RWPE1 (cell line): ENCODE measurements around the gene SLC33A1.

Source experiments
- CTCF ChIA-PET: fragments of 350-600 bp; sonication (Branson Sonifier 250); formaldehyde crosslinking; extraction: SDS; loops from one replicate; lab custom pipeline; 2021; lab: Yijun Ruan, JAX
- POLR2A ChIA-PET: fragments of 400-600 bp; formaldehyde crosslinking; extraction: SDS; loops from one replicate; lab custom pipeline; 2020; ENCODE audit warnings: antibody characterized with exemption; ENCODE audit not compliant: low non-redundant PET; lab: Yijun Ruan, JAX
- DNase-seq: peaks from one replicate; pipeline ENCODE4 v3.0.0; 2012; ENCODE audit warnings: low spot score
- H3K27ac ChIP-seq: fragments of 450-650 bp; 2 replicates; pipeline ENCODE4 v1.5.1; 2017
- TF ChIP-seq, protein P1 (sequence below): fragments of 450-650 bp; conservative IDR thresholded peaks from 2 replicates; pipeline ENCODE4 v1.5.1; 2017; ENCODE audit warnings: low read depth, mild to moderate bottlenecking

SLC33A1 gene

DNA sequence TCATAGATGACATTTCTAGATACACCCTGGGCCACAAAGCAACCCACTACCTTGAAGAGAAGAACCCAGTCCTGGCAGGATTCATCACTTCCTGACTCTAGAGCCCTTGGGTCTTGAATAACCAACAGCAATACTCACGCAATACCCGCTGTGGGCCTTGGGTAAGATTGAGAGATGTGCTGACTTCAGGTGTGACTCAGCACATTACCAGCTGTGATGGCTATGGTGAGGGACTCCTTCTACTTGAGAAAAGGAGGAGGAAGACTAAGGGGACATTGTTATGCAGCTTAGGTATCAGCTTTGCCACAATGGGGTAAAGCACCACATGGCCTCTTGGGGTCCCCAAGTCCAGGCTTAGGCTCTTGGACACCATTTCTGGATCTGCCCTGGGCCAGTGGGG, 63.0 kb downstream of the SLC33A1 start:
- TF ChIP-seq, protein P1, sequence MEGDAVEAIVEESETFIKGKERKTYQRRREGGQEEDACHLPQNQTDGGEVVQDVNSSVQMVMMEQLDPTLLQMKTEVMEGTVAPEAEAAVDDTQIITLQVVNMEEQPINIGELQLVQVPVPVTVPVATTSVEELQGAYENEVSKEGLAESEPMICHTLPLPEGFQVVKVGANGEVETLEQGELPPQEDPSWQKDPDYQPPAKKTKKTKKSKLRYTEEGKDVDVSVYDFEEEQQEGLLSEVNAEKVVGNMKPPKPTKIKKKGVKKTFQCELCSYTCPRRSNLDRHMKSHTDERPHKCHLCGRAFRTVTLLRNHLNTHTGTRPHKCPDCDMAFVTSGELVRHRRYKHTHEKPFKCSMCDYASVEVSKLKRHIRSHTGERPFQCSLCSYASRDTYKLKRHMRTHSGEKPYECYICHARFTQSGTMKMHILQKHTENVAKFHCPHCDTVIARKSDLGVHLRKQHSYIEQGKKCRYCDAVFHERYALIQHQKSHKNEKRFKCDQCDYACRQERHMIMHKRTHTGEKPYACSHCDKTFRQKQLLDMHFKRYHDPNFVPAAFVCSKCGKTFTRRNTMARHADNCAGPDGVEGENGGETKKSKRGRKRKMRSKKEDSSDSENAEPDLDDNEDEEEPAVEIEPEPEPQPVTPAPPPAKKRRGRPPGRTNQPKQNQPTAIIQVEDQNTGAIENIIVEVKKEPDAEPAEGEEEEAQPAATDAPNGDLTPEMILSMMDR, result no peak
- no peak for DNase-seq
- CTCF ChIA-PET, result interaction anchor here (0.6 kb wide), 1 partner anchor 15 kb away, joined by 3 read pairs; the partner anchor contains the start of gene C3orf33
- POLR2A ChIA-PET, result interaction anchor here (0.5 kb wide), 1 partner anchor 97 kb away, joined by 3 read pairs; no protein-coding TSS in a partner anchor
- H3K27ac ChIP-seq, result no peak overlapping the region

DNA sequence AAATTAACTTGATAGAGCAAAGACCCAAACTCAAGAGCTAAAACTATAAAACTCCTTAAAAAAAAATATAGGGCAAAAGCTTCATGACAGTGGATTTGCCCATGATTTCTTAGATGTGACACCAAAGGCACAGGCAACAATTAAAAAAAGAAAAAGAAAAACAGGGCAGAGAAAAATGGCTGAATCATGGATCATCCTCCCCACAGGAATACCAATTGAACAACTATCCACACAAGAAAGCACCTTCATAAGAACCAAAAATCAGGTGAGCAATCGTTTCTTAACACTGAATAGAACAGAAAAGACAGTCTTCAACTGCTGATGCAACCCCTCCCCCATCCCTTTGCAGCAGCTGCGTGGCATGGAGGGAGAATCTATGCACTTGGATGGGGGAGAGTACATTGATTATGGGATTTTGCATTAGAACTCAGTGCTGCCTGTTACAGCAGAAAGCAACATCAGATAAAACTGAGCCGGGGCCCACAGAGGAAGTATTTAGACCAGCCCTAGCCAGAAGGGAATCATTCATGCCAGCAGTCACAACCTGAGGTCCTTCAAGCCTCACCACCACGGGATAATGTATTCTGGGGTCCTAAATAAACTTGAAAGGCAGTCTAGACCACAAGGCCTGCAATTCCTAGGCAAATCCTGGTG, 63.8 kb downstream of the SLC33A1 start:
- no peak overlapping the region for H3K27ac ChIP-seq
- ChIA-PET POLR2A (interaction anchor here (0.5 to 0.6 kb wide), 2 partner anchors 15 to 98 kb away, joined by 3 read pairs; no protein-coding TSS in a partner anchor), CTCF (interaction anchor here (0.6 to 1.0 kb wide), 2 partner anchors 15 to 82 kb away, joined by 3 to 4 read pairs; partner anchors contain the start of gene C3orf33)
- TF ChIP-seq, protein P1, result no peak
- DNase-seq, result no peak

DNA sequence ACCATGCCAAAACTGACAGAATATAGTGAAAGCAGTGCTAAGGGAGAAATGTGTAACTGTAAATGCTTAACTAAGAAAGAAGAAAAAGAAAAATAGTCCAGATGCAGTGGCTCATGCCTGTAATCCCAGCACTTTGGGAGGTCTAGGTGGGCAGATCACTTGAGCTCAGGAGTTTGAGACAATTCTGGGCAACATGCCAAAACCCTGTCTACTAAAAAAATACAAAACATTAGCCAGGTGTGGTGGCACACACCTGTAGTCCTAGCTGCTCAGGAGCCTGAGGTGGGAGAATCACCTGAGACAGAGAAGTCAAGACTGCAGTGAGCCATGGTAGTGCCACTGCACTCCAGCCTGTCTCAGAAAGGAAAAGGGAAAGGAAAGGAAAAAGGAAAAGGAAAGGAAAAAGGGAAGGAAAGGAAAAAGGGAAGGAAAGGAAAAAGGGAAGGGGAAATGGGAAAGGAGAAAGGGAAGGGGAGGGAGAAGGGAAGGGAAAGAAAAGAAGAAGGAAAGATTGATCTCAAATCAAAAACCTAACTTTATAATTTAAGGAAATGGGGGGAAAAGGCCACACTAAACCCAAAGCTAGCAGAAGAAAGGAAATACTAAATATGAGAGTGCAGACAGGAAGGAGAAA, 68.4 kb downstream of the SLC33A1 start:
- DNase-seq, result no peak
- ChIA-PET POLR2A (no interaction called here), CTCF (no interaction called here)
- no peak overlapping the region for H3K27ac ChIP-seq
- TF ChIP-seq, protein P1, result no peak

DNA sequence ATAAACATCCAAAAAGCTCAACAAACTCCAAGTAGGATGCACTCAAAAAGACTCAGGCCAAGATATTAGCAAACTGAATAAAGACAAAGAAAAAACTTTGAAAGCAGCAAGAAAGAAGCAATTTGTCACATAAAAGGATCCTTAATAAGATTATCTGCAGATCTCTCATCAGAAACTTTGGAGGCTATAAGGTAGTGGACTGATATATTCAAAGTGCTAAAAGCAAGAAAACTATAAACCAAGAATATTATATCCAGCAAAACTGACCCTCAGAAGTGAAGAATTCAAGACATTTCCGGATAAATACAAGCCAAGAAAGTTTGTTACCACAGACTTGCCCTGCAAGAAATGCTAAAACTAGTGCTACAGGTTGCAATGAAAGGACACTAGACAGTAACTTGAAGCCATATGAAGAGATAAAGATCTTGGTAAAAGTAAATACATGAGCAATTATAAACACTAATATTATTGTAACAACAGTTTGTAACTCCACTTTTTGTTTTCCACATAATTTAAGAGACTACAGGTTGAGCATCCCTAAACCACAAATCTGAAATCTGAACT, 71.8 kb downstream of the SLC33A1 start:
- ChIA-PET POLR2A (no interaction called here), CTCF (no interaction called here)
- TF ChIP-seq, protein P1, result no peak
- no peak for DNase-seq
- no peak overlapping the region for H3K27ac ChIP-seq

DNA sequence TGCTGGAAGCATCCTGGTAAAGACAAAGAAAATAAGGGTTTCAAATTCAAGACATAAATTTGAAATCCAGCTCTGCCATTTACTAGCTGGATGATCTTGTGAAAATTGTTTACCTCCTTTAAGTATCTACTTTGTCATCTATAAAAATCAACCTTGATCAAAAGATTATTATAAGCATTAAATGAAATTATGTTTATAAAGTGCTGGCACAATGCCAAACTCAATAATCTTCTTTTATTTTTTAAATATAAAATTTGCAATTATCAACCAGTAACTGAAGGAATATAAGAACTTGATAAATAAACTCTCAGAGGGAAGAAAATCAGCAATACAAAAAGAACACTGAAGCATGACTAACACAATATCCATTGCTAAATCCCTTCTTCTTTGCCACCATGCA, 73.9 kb downstream of the SLC33A1 start:
- DNase-seq, result no peak
- POLR2A ChIA-PET, result no interaction called here
- TF ChIP-seq, protein P1, result no peak
- CTCF ChIA-PET, result no interaction called here
- H3K27ac ChIP-seq, result no peak overlapping the region

DNA sequence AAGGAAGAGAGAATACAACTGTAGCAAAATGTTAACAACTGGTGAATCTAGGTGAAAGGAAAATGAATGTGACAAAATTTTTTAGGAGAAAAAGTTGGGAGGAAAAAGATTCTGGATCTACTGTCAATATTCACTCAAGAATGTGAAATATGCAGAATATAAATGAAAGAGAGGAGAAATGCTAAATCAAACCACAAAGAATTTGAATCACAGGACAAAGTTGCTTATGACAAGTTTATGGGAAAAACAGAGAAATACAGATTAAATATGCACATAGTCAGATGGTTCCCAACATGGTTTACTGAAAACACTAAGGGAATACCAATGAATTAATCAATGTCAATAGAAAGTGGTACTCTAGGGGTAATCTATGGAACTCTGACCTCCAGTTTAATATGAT, 75.8 kb downstream of the SLC33A1 start:
- TF ChIP-seq, protein P1, result no peak
- POLR2A ChIA-PET, result no interaction called here
- CTCF ChIA-PET, result no interaction called here
- no peak overlapping the region for H3K27ac ChIP-seq
- DNase-seq, result no peak
